T-helper 22 cell (primary cell): ENCODE results near the gene CNTFR.

Experiments used
- DNase-seq: peaks from one replicate; pipeline ENCODE4 v3.0.0-alpha.2; 2020; ENCODE audit warnings: low read depth

CNTFR gene

GRCh38 chr9:34572092-34572491 lies 17.4 kb downstream of the CNTFR start:
- DNase-seq, result no peak

GRCh38 chr9:34571481-34571810 lies 18.1 kb downstream of the CNTFR start:
- DNase-seq, result no peak

DNA sequence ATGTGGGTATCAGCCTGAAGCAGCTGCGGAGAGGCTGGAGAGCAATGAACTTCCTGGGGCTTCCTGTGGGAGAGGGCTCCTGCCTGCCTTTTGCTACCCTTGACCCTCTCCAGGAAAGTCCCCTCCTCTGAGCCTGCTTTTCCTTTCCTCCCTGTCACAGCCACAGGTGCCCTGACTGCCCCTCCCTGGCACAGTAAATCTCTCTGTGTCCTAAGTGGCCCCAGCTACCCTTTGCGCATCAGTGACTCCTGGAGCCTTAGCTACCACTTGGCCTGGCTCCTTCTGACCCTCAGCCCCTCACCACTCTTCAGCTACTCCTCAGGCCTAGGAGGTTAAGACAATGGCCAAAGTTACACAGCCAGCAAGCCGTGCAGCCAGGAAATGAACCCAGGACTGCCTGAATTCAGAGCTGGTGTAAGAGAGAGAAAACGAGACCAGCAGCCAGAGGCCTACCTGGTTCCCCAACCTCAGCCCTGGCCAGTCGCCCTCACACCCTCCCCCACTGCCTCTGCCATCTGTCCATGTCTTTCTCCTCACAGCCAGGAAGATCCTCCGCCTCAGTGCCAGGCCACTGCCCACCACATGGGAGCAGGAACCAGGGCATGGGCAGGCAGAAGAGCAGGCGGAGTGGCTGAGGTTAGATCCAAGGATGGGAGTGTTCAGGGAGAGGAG lies 18.6 kb downstream of the CNTFR start:
- DNase-seq, result no peak

GRCh38 chr9:34570376-34570775 lies 19.1 kb downstream of the CNTFR start:
- no peak for DNase-seq

GRCh38 chr9:34568774-34569173 lies 20.8 kb downstream of the CNTFR start:
- no peak for DNase-seq

- DNase-seq, result no peak
Measured at GRCh38 chr9:34568133-34568532, 21.4 kb downstream of the CNTFR start.

GRCh38 chr9:34566972-34567371 lies 22.6 kb downstream of the CNTFR start:
- DNase-seq, result no peak

GRCh38 chr9:34566322-34566721 lies 23.2 kb downstream of the CNTFR start:
- no peak for DNase-seq

- no peak for DNase-seq
Measured at GRCh38 chr9:34565856-34566255, 23.7 kb downstream of the CNTFR start.

DNA sequence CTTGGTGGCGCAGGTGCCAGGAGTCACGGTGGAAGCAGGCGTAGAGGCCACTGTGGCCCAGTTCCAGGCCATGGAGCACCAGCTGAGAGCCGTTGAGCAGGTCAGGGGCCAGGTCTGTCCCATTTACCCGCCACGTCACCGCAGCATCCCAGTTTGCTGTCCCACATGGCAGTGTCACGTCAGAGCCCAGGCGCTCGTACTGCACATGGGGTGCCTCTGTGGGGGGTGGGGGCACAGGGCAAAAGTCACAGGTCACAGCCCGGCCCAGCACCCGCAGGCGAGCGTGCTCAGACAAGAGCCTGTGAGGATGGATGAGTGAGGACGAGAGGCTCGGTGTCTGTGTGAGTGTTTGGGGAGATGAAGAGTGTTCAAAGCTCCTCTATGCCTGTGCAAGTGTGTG lies 24.9 kb downstream of the CNTFR start:
- DNase-seq, result no peak

DNA sequence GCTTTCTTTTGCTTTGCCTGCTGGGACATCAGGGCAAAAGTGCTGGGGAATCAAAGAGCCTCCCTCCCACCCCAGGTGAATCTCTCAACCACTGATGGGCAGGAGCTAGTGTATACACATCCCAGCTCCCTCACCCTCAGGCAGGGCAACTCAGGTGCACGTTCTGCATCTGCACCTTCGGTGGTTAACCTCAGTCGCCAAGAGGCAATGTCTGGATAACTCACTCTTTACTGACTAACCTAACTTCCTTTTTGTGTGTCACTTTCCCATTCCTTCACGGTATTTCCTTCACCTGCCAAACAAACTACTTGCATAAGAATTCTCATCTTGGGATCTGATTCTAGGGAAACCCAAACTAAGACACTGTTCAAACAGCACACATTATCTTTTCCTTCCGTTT lies 26.3 kb downstream of the CNTFR start:
- DNase-seq, result no peak

DNA sequence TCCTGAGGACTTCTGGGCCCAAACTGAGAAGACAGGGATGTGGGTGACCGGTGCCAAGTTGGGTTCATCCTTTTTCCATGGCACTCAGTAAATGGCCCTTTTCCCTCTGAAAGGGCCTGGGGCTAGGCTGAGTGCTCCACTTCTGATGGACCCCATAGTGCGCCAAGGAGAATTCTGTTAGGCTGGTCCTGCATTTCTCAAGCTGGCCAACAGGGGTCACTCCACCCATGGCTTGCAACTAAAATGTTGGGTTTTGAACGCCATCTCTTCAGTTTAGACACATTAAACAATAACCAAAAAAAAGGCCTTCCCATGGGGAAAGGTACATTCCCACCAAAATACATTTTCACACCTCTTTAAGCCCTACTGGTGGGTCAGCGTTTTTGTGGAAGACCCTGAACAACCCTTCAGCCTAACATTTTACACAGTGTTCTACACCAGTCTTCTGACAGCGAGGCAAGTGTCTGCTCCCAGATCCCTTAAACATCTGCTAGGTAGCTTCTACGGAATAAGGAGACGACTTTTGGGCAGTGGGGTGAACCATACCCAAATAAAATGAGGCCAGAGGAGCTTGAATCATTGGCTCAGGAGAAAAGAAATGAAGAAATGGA lies 27.3 kb downstream of the CNTFR start:
- no peak for DNase-seq

DNA sequence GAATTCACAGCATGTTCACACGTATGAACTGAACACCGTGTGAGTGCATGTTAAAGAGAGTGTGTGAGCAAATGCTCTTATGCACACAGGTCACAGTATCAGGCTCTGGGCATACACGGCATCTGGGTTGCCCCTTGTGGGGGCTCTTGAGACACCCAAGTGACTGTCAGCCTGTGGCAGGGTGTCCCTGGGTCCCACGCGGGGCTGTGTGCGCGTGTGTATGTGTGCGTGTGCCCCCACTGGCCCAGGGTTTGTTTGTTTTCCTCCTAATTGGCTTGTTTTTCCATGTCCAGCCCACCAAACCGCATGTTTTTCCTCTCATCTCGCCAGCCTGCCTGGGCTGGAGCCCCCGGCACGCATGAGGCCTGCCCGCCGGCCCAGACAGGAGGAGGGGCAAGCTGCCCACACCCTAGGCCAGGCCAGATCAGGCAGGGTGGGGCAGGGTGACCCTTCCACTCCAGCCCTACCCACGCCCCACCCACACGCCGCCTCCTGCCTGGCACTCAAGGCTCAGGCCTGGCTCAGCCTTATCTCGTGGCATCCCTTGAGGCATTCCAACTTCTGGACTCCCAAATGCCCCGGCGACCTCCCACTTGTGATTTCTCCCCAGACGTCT lies 28.8 kb downstream of the CNTFR start:
- DNase-seq, result no peak

- no peak for DNase-seq
Measured at GRCh38 chr9:34559624-34560455, 29.7 kb downstream of the CNTFR start.

GRCh38 chr9:34558919-34559623 lies 30.5 kb downstream of the CNTFR start:
- no peak for DNase-seq

DNA sequence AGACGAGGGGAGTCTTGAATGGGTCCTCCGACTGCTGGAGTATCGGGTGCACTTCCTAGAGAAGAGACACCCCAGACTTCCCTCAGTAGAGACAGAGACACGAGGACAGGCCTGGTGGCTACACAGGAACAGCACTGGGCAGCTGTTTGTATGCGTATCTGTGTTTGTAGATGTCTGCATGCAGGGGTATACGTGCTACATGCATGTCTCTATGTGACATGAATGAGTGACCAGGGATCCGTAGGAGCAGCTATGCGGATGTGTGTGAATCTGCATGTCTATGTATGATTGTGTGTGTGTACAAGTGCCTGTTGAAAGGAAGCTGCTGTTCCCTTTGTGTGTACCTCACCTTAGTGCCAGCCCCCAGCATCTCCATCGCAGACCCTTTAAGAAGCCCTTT lies 31.2 kb downstream of the CNTFR start:
- no peak for DNase-seq

DNA sequence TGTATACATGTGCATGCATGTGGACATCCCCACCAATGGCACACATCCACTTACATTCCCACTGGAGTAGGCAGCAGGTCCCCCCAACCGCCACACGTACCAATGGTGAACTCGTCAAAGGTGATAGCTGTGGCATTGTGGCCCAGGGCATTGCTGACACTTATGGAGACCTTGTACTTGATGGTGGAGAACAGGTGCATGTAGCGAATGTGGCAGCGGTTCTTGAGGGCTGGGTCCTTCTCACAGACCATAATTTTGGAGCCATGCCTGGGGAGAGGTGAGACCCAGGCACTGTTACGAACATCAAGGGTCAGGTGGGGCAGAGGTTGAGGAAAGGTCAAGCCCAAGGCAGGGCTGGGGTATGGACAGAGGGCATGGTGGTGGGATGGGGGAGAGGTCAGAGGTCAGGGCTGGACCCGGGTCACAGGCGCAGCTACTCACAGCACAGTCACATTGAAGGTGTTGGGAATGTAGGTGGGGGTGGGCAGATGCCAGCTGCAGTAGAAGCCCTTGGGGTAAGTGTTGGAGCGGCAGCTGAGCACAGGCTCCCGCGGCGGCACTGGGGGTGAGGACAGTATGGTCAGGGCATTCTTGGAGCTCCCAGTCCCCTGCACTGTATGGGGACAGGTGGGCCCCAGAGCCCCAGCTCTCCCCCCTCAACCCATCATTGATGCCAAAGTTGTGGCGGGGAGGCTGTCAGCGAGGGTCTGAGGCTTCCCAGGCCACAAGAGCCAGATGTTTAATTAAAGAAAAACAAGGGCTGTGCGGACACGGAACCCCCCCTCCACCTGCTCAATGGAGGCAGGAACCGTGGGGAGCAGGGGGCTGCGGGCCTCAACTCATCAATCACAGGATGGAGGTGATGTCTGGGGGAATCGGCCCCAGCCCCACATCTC lies 31.9 kb downstream of the CNTFR start:
- DNase-seq, result no peak

DNA sequence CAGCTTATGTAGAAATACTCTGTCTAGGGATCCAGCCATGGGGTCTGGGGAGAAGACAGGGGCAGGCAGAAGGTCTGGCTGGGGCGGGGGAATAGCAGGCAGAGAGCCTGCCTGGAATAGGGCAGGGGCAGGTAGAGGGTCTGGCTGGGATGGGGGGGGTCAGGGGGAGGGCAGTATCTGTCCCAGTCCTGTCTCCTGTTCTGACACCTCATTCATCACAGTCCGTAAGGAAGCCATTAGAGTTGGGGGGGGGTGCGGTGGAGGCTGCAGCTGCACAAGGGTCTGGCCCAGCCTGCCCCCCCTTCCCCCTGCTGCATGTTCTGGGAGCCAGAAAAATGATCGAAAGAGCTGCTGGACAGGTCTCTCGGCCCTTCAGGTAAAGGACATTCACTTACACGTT lies 32.6 kb downstream of the CNTFR start:
- DNase-seq, result no peak

- DNase-seq, result no peak
Measured at GRCh38 chr9:34555936-34556525, 33.5 kb downstream of the CNTFR start.

DNA sequence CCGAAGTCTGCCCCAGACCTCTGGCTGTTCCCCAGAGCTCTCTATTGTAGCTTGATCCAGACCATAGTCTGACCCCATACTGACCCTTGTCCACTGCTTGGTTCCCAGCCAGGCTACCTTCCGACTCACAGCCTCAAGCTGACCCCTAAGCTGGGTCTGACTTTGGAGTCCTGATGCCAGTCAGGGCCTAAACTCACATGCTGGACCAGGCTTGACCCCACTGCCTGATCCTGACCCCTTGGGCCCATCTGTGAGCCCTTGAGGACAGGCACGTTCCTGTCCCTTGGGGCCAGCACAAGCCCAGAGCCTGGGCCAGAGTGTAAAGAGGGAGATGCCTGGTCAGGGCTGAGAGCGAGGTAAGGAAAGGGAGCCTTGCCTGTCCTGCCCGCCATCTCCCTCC lies 34.0 kb downstream of the CNTFR start:
- DNase-seq, result no peak

DNA sequence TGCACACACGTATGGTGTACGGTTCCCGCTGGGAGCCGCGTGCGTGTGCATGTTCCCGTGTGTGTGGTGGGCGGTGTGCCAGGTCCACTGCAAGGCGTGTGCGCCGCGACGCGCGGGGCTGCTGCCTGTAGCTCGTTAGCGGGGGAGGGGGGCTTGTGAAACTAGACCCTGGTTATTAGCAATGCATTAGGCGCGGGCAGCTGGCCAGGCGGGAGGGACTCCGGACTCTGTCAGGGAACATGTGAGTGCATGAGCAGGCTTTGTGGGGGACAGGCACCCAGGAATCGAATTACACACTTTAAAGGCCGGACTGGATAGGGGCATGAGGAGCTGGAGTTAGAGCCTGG lies 34.5 kb downstream of the CNTFR start:
- no peak for DNase-seq
